ENCODE results near the gene APOA4.
"Not testable (repeated sequence)": the region's sequence is repeated elsewhere in the genome, so short reads cannot be mapped to it uniquely, and the experiment has no call there.

The APOA4 gene

GRCh38 chr11:116849060-116849459 is 26.0 kb upstream of the APOA4 start:
- no peak for DNase-seq (ENCODE audit: low read depth)

- no peak for DNase-seq (ENCODE audit: low read depth)
These were observed 24.5 kb upstream of the APOA4 start for GRCh38 chr11:116847612-116848011.

- no peak for DNase-seq (ENCODE audit: low read depth)
These were observed 21.6 kb upstream of the APOA4 start for GRCh38 chr11:116844722-116845121.

- no peak for DNase-seq (ENCODE audit: low read depth)
These were observed 20.6 kb upstream of the APOA4 start for GRCh38 chr11:116843661-116844060.

GRCh38 chr11:116842909-116843308 is 19.8 kb upstream of the APOA4 start:
- DNase-seq (ENCODE audit: low read depth) = no peak

- DNase-seq (ENCODE audit: low read depth) = no peak
These were observed 19.0 kb upstream of the APOA4 start for GRCh38 chr11:116842117-116842516.

GRCh38 chr11:116840746-116841296 is 17.7 kb upstream of the APOA4 start:
- DNase-seq (ENCODE audit: low read depth) = no peak

- no peak for DNase-seq (ENCODE audit: low read depth)
These were observed 17.2 kb upstream of the APOA4 start for GRCh38 chr11:116840224-116840745.

GRCh38 chr11:116838321-116839084 is 15.4 kb upstream of the APOA4 start:
- no peak for DNase-seq (ENCODE audit: low read depth)

- no peak for DNase-seq (ENCODE audit: low read depth)
These were observed 14.4 kb upstream of the APOA4 start, which contains the start of gene APOA1 for GRCh38 chr11:116837231-116838091. Gene APOA1 (minus strand): TSS chr11:116837622. CDS start chr11:116837387, 235 bp downstream.

GRCh38 chr11:116836632-116836991 is 13.5 kb upstream of the APOA4 start:
- no peak for DNase-seq (ENCODE audit: low read depth)

GRCh38 chr11:116835791-116836631 is 12.9 kb upstream of the APOA4 start:
- DNase-seq (ENCODE audit: low read depth) = peak; percentile 62

GRCh38 chr11:116835042-116835772 is 12.1 kb upstream of the APOA4 start:
- DNase-seq (ENCODE audit: low read depth) = no peak

GRCh38 chr11:116834535-116835041 is 11.5 kb upstream of the APOA4 start:
- not testable (repeated sequence) for DNase-seq (ENCODE audit: low read depth)

- DNase-seq (ENCODE audit: low read depth) = no peak
These were observed 10.9 kb upstream of the APOA4 start for GRCh38 chr11:116833816-116834534.

GRCh38 chr11:116833491-116833815 is 10.3 kb upstream of the APOA4 start:
- no peak for DNase-seq (ENCODE audit: low read depth)

GRCh38 chr11:116832350-116833290 is 9.5 kb upstream of the APOA4 start:
- DNase-seq (ENCODE audit: low read depth) = no peak

GRCh38 chr11:116831790-116832349 is 8.8 kb upstream of the APOA4 start:
- DNase-seq (ENCODE audit: low read depth) = no peak

Measured in activated T-helper 9 cell treated with anti-CD3 and anti-CD28 coated beads, Interleukin-2, amount 50 U/mL, for 16 hours (primary cell).